ENCODE measurements around the gene ARHGEF3. TPM values are rescaled to one million over a fixed set of nuclear protein-coding genes. Genes with fewer than 3 reads are reported as not detected.

Gene ARHGEF3
- total RNA-seq, 1 donor from 2014 or later, result 19.0 TPM

Other genes with a start within 250 kb of the ARHGEF3 start
- 12.5 TPM for gene CCDC66, start 244.8 kb downstream of the ARHGEF3 start, total RNA-seq
- gene TASOR, start 118.7 kb downstream of the ARHGEF3 start, total RNA-seq, result 25.1 TPM

All from Right ventricle myocardium inferior (tissue), 1 donor.